SH-SY5Y (cell line): ENCODE measurements around the gene SPTY2D1.

Experiments used
- GATA2 ChIP-seq: IDR thresholded peaks from 2 replicates; pipeline ENCODE4 v1.6.1; 2011; ENCODE audit warnings: mild to moderate bottlenecking, low read depth, low read length
- GATA3 ChIP-seq: IDR thresholded peaks from 2 replicates; pipeline ENCODE4 v1.6.1; 2011; ENCODE audit warnings: low read depth, mild to moderate bottlenecking, low read length, moderate library complexity

GRCh38 chr11:18676803-18677202, 42.7 kb upstream of the SPTY2D1 start:
- no peak for TF ChIP-seq GATA3
- TF ChIP-seq GATA2, result no peak
